Stimulated activated CD8-positive, alpha-beta memory T cell treated with anti-CD3 and anti-CD28 coated beads, Interleukin-15, amount 100 ng/mL, for 48 hours (primary cell): ENCODE data around the gene ENTPD1.
A peak's percentile ranks its signal among the peaks of the same experiment; 100 is the strongest.
"Not testable (repeated sequence)": the region's sequence is repeated elsewhere in the genome, so short reads cannot be mapped to it uniquely, and the experiment has no call there.

Source experiments
- DNase-seq, 2 donors: peaks; one replicate each; pipeline ENCODE4 v3.0.0-alpha.2; 2020; ENCODE audit warnings: low read depth in 2 of 2

The ENTPD1 gene

GRCh38 chr10:95866467-95866842 is 110.5 kb downstream of the ENTPD1 start:
- DNase-seq = no peak

- no peak for DNase-seq
These were observed 111.9 kb downstream of the ENTPD1 start for GRCh38 chr10:95867866-95868265.

GRCh38 chr10:95872158-95872711 is 116.3 kb downstream of the ENTPD1 start:
- no peak for DNase-seq

- no peak for DNase-seq
These were observed 117.2 kb downstream of the ENTPD1 start for GRCh38 chr10:95873139-95873538.

GRCh38 chr10:95873651-95874050 is 117.7 kb downstream of the ENTPD1 start:
- no peak for DNase-seq

- DNase-seq = not testable (repeated sequence)
These were observed 118.8 kb downstream of the ENTPD1 start for GRCh38 chr10:95874783-95875182.

- DNase-seq = no peak
These were observed 120.8 kb downstream of the ENTPD1 start for GRCh38 chr10:95876756-95877155.

GRCh38 chr10:95877881-95878280 is 121.9 kb downstream of the ENTPD1 start:
- no peak for DNase-seq

GRCh38 chr10:95880704-95881103 is 124.7 kb downstream of the ENTPD1 start:
- no peak for DNase-seq

- DNase-seq = no peak
These were observed 125.4 kb downstream of the ENTPD1 start for GRCh38 chr10:95881316-95881715.

- DNase-seq = no peak
These were observed 133.9 kb downstream of the ENTPD1 start for GRCh38 chr10:95889830-95890229.

- DNase-seq = no peak
These were observed 140.3 kb downstream of the ENTPD1 start for GRCh38 chr10:95896071-95896850.

GRCh38 chr10:95905897-95906580 is 150.1 kb downstream of the ENTPD1 start:
- not testable (repeated sequence) for DNase-seq

GRCh38 chr10:95906677-95907455 is 150.9 kb downstream of the ENTPD1 start:
- peak; percentile 14 to 19 for DNase-seq

- DNase-seq = peak; percentile 51 to 62
These were observed 151.7 kb downstream of the ENTPD1 start, which contains the start of gene CC2D2B for GRCh38 chr10:95907456-95908253. CC2D2B (plus strand) TSS chr10:95907975; CDS start chr10:95911324, 3,349 bp downstream.

GRCh38 chr10:95908450-95908849 is 152.5 kb downstream of the ENTPD1 start:
- no peak for DNase-seq

- DNase-seq = no peak
These were observed 153.6 kb downstream of the ENTPD1 start for GRCh38 chr10:95909561-95909960.

GRCh38 chr10:95916039-95916438 is 160.1 kb downstream of the ENTPD1 start:
- not testable (repeated sequence) for DNase-seq
